PC-3 (cell line): ENCODE measurements around the gene CSRP1. TPM values are rescaled to one million over a fixed set of nuclear protein-coding genes. Genes with fewer than 3 reads are reported as not detected.
A peak's percentile ranks its signal among the peaks of the same experiment; 100 is the strongest.

Source experiments
- ATAC-seq: fragments of 200-7000 bp; cut with Tn5 transposase; 2 replicates; pipeline ENCODE4 v1.9.1; 2020; ENCODE audit warnings: mild to moderate bottlenecking, moderate library complexity
- BruUV-seq: library from RNA; stranded (reverse); fragments of 400-500 nt; replicated peaks from 2 replicates; lab custom pipeline; 2021; lab: Mats Ljungman, UMichigan
- CTCF ChIA-PET: fragments of 300-600 bp; sonication (Branson Sonifier 250); formaldehyde crosslinking; loops from one replicate; lab custom pipeline; 2022; ENCODE audit warnings: antibody characterized with exemption; lab: Charles Lee
- POLR2A ChIA-PET: fragments of 300-600 bp; sonication (Branson Sonifier 250); formaldehyde crosslinking; loops from one replicate; lab custom pipeline; 2022; ENCODE audit warnings: antibody characterized with exemption; ENCODE audit not compliant: unreplicated experiment; lab: Charles Lee
- DNase-seq: peaks from one replicate; pipeline ENCODE4 v3.0.0-alpha.2; 2015
- H2AFZ ChIP-seq: fragments of 300-600 bp; sonication (generic); 2 replicates; pipeline ENCODE4 v1.6.0; 2016; ENCODE audit warnings: antibody characterized with exemption, low read length
- H3F3A ChIP-seq: fragments of 300-600 bp; sonication (generic); one replicate; pipeline ENCODE4 v1.6.0; 2017; ENCODE audit warnings: antibody characterized with exemption, low read length, control low read depth, mild to moderate bottlenecking; ENCODE audit not compliant: unreplicated experiment
- H3K27ac ChIP-seq: fragments of 300-600 bp; sonication (generic); 2 replicates; pipeline ENCODE4 v1.5.1; 2016; ENCODE audit warnings: mild to moderate bottlenecking, low read length
- H3K27me3 ChIP-seq: fragments of 300-600 bp; sonication (generic); 2 replicates; pipeline ENCODE4 v1.6.1; 2016; ENCODE audit warnings: low read length, mixed read lengths
- H3K36me3 ChIP-seq: fragments of 300-600 bp; sonication (generic); 2 replicates; pipeline ENCODE4 v1.6.1; 2016; ENCODE audit warnings: low read depth, mixed run types, low read length, mixed read lengths
- H3K4me1 ChIP-seq: fragments of 300-600 bp; sonication (generic); 2 replicates; pipeline ENCODE4 v1.5.1; 2016; ENCODE audit warnings: low read length; ENCODE audit not compliant: insufficient read depth
- H3K4me2 ChIP-seq: fragments of 300-600 bp; sonication (generic); 2 replicates; pipeline ENCODE4 v1.6.0; 2016; ENCODE audit warnings: low read length
- H3K4me3 ChIP-seq: fragments of 300-600 bp; sonication (generic); 2 replicates; pipeline ENCODE4 v1.5.1; 2016; ENCODE audit warnings: mild to moderate bottlenecking, low read length, mixed read lengths
- H3K79me2 ChIP-seq: fragments of 300-600 bp; sonication (generic); 2 replicates; pipeline ENCODE4 v1.6.1; 2017; ENCODE audit warnings: low read length, mixed read lengths
- H3K9ac ChIP-seq: fragments of 300-600 bp; sonication (generic); 2 replicates; pipeline ENCODE4 v1.6.0; 2016; ENCODE audit warnings: mild to moderate bottlenecking, low read length
- H3K9me2 ChIP-seq: fragments of 300-600 bp; sonication (generic); replicated peaks from 2 replicates; pipeline ENCODE4 v1.6.1; 2016; ENCODE audit warnings: mixed run types, low read length, mixed read lengths
- H3K9me3 ChIP-seq: fragments of 300-600 bp; sonication (generic); 2 replicates; pipeline ENCODE4 v1.6.1; 2016; ENCODE audit warnings: low read length, mixed read lengths
- H4K20me1 ChIP-seq: fragments of 300-600 bp; sonication (generic); 2 replicates; pipeline ENCODE4 v1.6.1; 2016; ENCODE audit warnings: low read length, mixed read lengths
- EZH2 ChIP-seq: fragments of 300-600 bp; sonication (generic); IDR thresholded peaks from one replicate; pipeline ENCODE4 v1.6.1; 2017; ENCODE audit warnings: antibody characterized with exemption, mild to moderate bottlenecking, low read length; ENCODE audit not compliant: unreplicated experiment
- EZH2phosphoT487 ChIP-seq: fragments of 300-600 bp; sonication (generic); IDR thresholded peaks from 2 replicates; pipeline ENCODE4 v1.6.1; 2018; ENCODE audit warnings: mild to moderate bottlenecking, antibody characterized with exemption, low read length, borderline replicate concordance
- intact Hi-C: fragments of 100-400 bp; cut with micrococcal nuclease; formaldehyde crosslinking; loops from 2 replicates; pipeline ENCODE4 v1.9.0; 2023
- total RNA-seq: library from RNA; depleted of rRNA; stranded (reverse); fragments of >200 nt; gene quantifications from 2 replicates; pipeline ENCODE4 v1.2.3, GENCODE V29; 2014
- TF ChIP-seq, protein P1 (sequence below): fragments of 300-600 bp; sonication (generic); conservative IDR thresholded peaks from 2 replicates; pipeline ENCODE4 v1.5.1; 2017; ENCODE audit warnings: antibody characterized with exemption, low read depth, mild to moderate bottlenecking, low read length

CSRP1 gene
- total RNA-seq, 1 experiment from 2014 or later, result 147 TPM

DNA sequence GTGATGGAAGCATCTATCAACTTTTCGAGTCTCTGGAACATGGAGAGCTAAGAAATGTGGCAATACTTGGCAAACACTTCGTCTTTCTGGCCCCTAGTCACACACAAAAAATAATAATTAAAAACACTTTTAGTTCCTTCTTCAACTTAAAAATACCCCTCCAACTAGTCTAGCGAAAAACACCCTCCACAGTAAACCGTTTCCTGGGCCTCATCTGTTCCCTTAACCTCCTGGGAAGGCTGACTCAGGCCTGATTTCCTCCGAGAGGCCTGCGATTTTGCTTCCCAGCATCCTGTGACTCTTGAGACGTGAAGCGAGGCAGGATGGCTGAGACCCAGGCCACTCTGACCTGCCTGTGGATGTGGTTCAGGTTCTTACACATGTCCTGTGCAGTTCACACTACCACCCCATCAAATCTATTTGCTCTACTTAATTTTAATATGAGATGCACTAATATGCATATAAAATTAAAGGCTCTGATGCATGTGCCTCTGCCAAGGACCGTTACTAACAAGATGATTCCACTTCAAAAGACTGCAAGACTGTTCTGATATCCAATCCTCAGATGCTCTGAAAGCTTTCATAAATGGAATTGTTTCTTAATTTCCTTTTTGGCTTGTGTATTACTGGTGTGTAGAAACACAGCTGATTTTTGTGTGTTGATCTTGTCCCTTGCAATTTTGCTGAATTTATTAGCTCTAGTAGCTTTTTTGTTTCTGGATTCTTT lies 35.5 kb upstream of the CSRP1 start:
- H3K27ac ChIP-seq, result peak overlapping the region; percentile 25; the same call in 1 of the 2 replicates
- TF ChIP-seq, protein P1, sequence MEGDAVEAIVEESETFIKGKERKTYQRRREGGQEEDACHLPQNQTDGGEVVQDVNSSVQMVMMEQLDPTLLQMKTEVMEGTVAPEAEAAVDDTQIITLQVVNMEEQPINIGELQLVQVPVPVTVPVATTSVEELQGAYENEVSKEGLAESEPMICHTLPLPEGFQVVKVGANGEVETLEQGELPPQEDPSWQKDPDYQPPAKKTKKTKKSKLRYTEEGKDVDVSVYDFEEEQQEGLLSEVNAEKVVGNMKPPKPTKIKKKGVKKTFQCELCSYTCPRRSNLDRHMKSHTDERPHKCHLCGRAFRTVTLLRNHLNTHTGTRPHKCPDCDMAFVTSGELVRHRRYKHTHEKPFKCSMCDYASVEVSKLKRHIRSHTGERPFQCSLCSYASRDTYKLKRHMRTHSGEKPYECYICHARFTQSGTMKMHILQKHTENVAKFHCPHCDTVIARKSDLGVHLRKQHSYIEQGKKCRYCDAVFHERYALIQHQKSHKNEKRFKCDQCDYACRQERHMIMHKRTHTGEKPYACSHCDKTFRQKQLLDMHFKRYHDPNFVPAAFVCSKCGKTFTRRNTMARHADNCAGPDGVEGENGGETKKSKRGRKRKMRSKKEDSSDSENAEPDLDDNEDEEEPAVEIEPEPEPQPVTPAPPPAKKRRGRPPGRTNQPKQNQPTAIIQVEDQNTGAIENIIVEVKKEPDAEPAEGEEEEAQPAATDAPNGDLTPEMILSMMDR, result no peak
- no peak for TF ChIP-seq EZH2
- no peaks in the 10 kb centered on the region for H3K27me3 ChIP-seq
- intact Hi-C loops, result no loop called here
- peak; percentile 22 for DNase-seq
- H3K4me1 ChIP-seq, result peaks cover 8% of the 10 kb centered on the region
- H3K4me2 ChIP-seq, result no peak overlapping the region
- no peak overlapping the region for H3K4me3 ChIP-seq
- no peaks in the 10 kb centered on the region for H3K9me2 ChIP-seq
- ATAC-seq, result peak; percentile 12; the same call in 1 of the 2 replicates
- no peaks in the 10 kb centered on the region for H4K20me1 ChIP-seq
- H3F3A ChIP-seq, result no peaks in the 10 kb centered on the region
- CTCF ChIA-PET, result no interaction called here
- H3K9ac ChIP-seq, result no peak overlapping the region
- BruUV-seq, result no TSS peak
- POLR2A ChIA-PET, result no interaction called here
- H3K36me3 ChIP-seq, result no peaks in the 10 kb centered on the region
- no peak overlapping the region for H2AFZ ChIP-seq
- H3K79me2 ChIP-seq, result no peaks in the 10 kb centered on the region
- no peaks in the 10 kb centered on the region for H3K9me3 ChIP-seq

DNA sequence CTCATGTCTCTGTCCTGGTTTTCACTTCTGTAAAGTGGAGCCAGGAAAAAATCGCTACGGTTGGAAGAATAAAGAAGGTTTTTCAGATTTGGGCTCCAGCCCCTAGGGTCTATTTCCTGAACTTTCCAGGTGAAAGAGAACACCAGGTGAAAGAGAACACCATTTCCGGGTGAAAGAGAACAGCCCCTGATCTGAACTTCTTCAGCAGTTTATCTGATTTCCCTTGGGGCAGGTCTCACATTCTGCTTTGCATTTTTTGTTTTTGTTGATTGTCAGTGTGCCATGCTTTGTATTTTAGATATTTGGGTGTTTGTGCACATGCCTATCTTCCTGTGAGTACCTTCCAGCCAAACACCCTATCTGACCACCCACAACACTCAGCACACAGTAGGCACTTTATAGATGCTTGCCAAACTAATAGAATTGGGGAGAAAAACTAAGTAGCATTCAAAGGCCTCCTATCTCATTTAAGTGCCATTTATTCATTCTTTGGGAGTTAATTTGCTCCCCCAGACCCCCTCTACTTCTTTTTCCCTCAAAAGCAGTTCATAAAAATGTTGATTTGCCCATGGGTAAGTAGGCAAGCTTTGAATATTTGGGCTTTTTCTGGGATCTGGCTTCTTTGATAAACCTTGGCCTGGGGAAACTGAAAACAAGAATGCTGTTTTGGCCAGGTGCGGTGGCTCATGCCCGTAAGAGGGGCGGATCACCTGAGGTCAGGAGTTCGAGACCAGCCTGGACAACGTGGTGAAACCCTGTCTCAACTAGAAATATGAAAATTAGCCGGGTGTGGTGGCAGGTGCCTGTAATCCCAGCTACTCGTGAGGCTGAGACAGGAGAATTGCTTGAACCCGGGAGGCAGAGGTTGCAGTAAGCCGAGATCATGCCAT lies 34.2 kb upstream of the CSRP1 start:
- intact Hi-C loops, result no loop called here
- Histone ChIP-seq H3K9ac (no peak overlapping the region), H3K9me3 (no peaks in the 10 kb centered on the region), H4K20me1 (no peaks in the 10 kb centered on the region), H3F3A (no peaks in the 10 kb centered on the region), H3K9me2 (no peaks in the 10 kb centered on the region), H3K79me2 (no peaks in the 10 kb centered on the region), H3K27ac (no peak overlapping the region), H3K36me3 (no peaks in the 10 kb centered on the region), H3K27me3 (no peaks in the 10 kb centered on the region), H2AFZ (no peak overlapping the region), H3K4me1 (peaks cover 21% of the 10 kb centered on the region), H3K4me2 (peak overlapping the region; percentile 90), H3K4me3 (peak overlapping the region; percentile 79; the same call in 1 of the 2 replicates)
- DNase-seq (no peak), ATAC-seq (no peak)
- CTCF ChIA-PET, result no interaction called here
- TF ChIP-seq EZH2phosphoT487, result no peak
- no peak for TF ChIP-seq EZH2
- TF ChIP-seq, protein P1, result no peak
- no TSS peak for BruUV-seq
- POLR2A ChIA-PET, result no interaction called here
